Fibroblast of villous mesenchyme (primary cell): ENCODE measurements around the gene CFAP299. TPM values are rescaled to one million over a fixed set of nuclear protein-coding genes. Genes with fewer than 3 reads are reported as not detected.

Experiments used
- DNase-seq: peaks from one replicate; pipeline ENCODE4 v3.0.0-alpha.2; 2010; ENCODE audit warnings: low read depth
- H3K4me3 ChIP-seq: 2 replicates; pipeline ENCODE4 v1.5.1; 2011; ENCODE audit warnings: low read depth, mild to moderate bottlenecking, low read length
- CTCF ChIP-seq: IDR thresholded peaks from 2 replicates; pipeline ENCODE4 v1.5.1; 2012; ENCODE audit warnings: low read depth, mild to moderate bottlenecking, low read length; ENCODE audit not compliant: insufficient read depth
- total RNA-seq: library from RNA; depleted of rRNA; stranded (reverse); fragments of >200 nt; gene quantifications from 2 replicates; pipeline ENCODE4 v1.2.3, GENCODE V29; 2012

The CFAP299 gene
- total RNA-seq, 1 donor: 2.6 TPM

- DNase-seq: no peak
- H3K4me3 ChIP-seq: no peak overlapping the region
- no peak for TF ChIP-seq CTCF
These were observed 596.1 kb downstream of the CFAP299 start for GRCh38 chr4:80931631-80932081.

GRCh38 chr4:80948141-80948540 lies 612.6 kb downstream of the CFAP299 start:
- no peak overlapping the region for H3K4me3 ChIP-seq
- no peak for TF ChIP-seq CTCF
- DNase-seq: peak; percentile 34

- no peak overlapping the region for H3K4me3 ChIP-seq
- no peak for TF ChIP-seq CTCF
- no peak for DNase-seq
These were observed 613.5 kb downstream of the CFAP299 start for GRCh38 chr4:80948995-80949394.

- no peak for TF ChIP-seq CTCF
- DNase-seq: no peak
- H3K4me3 ChIP-seq: no peak overlapping the region
These were observed 620.9 kb downstream of the CFAP299 start for GRCh38 chr4:80956421-80956820.

GRCh38 chr4:80963051-80963450 lies 627.5 kb downstream of the CFAP299 start:
- DNase-seq: no peak
- no peak for TF ChIP-seq CTCF
- no peak overlapping the region for H3K4me3 ChIP-seq

DNA sequence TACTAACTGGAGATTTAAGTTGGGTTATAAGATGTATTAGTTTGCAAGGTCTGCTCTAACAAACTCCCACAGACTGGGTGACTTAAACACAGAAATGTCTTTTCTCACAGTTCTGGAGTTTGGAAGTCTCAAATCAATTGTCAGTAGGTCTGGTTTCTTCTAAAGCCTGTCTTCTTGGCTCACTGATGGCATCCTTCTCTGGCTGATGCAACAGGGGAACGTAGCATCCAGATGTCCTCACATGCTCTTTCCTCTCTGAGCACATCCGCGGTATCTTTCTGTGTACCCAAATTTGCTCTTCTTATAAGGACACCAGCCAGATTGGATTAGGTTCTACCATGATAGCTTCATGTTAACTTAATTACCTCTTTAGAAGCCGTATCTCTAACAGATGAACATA lies 631.8 kb downstream of the CFAP299 start:
- no peak for TF ChIP-seq CTCF
- DNase-seq: no peak
- no peak overlapping the region for H3K4me3 ChIP-seq

DNA sequence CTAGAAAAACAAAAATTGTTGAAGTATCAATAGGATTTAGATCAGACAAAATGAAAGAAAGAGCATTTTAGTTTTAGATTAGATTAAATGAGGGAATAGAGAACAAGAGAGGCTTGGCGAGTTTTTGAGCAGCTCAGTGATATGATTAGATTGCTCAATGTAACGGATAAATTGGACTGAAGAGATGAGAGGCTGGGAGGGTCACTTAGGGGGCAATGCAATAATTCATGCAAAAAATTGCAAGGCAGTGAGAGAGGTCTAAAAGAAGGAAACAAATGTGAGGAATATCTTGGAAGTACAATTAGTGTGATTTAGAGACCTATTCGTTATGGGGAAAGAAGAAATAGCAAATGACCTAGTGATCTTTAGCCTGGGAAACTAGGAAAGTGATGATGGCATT lies 644.7 kb downstream of the CFAP299 start:
- no peak overlapping the region for H3K4me3 ChIP-seq
- DNase-seq: no peak
- no peak for TF ChIP-seq CTCF
